Posterior cingulate gyrus (tissue), 11 donors: ENCODE data around the gene TCERG1.
"Not testable (repeated sequence)": the region's sequence is repeated elsewhere in the genome, so short reads cannot be mapped to it uniquely, and the experiment has no call there.

Source experiments
- DNase-seq, 10 donors: peaks; one replicate each; pipeline versions ENCODE4 v3.0.0 to v3.0.0-alpha.2; 2020 to 2021; ENCODE audit warnings: mixed read lengths in 3 of 10
- intact Hi-C: fragments of 100-400 bp; cut with DNase I; formaldehyde crosslinking; loops from one replicate; pipeline ENCODE4 v1.15.1; 2023

TCERG1 gene

DNA sequence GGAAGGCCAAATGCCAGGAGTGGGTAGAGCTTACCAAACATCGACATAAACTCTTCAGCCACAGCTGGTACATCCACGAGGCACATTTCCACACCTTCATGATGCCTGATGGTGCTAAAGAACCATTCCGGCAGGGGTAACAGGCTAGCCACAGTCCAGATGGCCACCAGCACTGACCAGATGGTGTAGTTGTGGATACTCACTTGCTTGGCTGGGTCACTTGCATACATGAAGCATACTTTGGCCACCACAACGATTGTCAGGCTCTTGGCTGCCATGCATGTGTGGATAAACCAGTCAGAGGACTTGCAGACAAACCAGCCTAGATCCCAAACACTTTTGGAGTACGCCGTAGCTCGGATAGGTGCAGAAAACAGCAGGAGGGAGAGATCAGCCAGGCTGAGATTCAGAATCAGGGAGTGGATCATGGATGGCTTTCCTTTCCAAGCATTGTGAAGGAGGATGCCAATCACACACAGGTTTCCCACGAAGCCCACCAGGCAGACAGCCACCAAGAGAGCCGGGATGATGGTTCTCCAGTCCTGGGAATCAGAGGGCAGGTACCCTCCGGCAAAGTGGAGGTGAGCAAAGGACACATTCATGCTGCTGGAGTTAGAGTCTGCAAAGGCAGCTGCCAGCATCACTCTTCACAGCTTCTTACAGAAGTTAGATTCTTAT, 68.5 kb downstream of the TCERG1 start:
- intact Hi-C loops = no loop called here
- peak in 7 of 10 donors; percentile 39 to 92 (median 59) for DNase-seq

DNA sequence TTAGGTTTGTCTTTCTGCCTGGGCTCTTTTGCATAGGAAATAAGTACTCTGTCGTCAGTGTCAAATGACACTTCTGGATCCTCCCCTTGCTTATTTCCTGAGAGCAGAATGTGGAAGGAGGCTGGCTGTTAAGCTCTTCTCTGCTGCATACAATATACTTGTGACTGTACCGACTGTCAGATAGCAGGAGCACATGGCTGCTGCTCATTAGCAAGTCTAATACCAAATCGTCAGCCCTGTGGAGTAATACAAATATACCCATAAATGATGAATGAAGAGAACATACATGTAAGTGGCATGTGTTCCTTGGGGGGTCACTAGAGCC, 69.0 kb downstream of the TCERG1 start, which contains the start of gene GPR151:
Gene GPR151, minus strand, starts transcription at position 40 of the 325 bp plus-strand sequence. CDS start 77 bp downstream, outside the sequence.
- no peak for DNase-seq
- intact Hi-C loops = no loop called here

DNA sequence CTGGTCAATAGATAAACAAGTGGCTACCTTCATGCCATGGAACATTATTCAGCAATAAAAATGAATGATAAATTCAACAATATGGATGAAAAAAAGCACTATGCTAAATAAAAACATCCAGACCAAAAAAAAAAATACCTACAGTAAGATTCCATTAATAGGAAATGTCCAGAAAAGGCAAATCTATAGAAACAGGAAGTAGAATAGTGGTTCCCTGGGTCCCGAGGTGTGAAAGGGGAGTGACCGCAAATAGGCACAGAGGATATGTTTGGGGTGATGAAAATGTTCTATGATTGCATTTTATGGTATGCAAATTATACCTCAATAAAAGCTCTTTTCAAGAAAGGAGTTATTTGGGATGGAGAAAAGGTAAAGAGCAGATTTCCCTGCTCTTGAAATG, 72.4 kb downstream of the TCERG1 start:
- DNase-seq = no peak
- intact Hi-C loops = no loop called here

DNA sequence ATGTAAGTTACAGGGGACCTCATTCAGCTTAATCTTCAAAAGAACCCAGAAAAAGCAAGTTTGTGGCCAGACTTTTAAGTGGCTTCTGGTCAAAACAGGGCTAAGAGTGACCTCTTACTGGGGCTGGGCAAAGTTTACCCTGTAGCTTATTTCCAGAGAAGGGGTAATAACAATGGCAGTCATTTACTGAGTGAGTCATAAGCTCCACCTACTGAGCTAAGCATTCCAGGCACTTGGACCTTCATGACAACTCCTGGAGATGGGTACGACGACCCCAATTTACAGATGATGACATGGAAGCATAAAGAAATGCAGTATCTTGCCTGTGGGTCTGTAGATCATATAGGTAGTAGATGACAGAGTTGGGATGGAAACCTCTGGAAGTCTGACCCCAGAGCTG, 73.6 kb downstream of the TCERG1 start:
- no peak for DNase-seq
- intact Hi-C loops = loop anchor here (10.0 kb wide), 1 partner anchor 56 kb away; no protein-coding TSS in a partner anchor

DNA sequence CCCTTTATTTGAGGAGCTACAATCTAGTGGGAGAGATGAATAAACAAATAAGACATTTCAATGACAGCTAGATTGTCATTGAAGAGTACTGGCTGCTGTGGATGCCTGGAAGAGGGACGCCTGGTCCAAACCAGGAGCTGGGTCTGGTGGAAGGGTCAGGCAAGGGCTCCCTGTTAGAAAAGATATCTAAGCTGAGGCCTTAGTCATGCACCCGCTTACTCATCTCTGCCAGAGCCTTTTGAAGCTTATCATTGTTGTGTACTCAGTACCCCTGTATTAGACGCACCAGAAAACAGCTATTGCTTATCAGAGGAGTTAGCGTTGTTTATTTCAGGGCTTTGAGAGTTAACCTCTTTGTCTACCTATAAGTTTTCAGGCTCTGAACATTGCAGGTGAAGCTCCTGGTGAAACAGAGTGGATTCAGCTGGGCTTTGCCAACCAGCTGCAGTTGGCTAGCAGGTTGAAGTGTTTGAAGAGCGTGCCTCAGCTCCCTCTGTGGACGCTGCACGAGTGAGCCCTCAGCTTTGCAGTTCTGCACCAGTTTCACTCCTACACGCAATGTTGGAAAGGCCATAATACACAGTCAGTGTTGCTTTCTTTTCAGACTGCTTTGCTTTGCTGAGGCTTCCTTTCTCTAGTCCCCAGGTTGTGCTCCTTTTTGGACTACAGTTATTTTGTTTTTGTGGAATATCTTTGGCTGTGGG, 74.4 kb downstream of the TCERG1 start:
- peak in 2 of 10 donors; percentile 18 to 81 for DNase-seq
- intact Hi-C loops = loop anchor here (10.0 kb wide), 1 partner anchor 57 kb away; no protein-coding TSS in a partner anchor

DNA sequence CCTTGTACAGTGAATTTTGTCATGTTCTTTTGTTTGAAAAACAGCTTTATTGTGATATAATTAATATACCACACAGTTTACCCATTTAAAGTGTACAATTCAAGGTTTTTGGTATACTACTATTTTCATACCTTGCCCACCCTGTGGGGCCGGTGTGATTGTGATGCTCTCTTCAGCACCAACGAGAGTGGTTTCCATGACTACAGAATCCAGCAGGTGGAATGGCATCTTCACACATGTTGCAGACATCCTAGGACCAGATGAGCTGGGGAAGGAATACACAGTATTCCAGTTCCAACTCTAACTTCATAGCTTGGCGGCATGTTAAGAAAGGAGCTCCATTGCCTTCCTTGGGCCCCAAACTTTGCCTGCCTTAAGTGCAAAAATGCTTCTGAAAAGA, 76.6 kb downstream of the TCERG1 start:
- intact Hi-C loops = loop anchor here (10.0 kb wide), 1 partner anchor 59 kb away; no protein-coding TSS in a partner anchor
- no peak for DNase-seq

DNA sequence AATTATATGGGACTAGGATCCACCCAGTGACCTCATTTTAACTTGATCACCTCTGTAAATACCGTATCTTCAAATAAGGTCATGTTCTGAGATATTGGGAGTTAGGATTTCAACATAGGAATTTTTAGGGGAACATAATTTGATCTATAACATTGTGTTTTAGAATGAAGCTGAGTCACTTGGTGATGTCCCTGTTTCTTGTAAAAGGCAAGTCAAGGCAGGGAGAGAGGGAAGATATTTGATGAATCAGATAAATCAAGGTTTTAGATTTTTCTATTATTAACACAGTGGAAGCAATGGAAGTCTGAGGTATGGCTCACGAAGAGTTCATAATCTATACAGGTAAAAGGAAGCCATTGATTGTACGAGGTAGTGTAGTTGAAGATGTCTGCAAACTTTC, 80.7 kb downstream of the TCERG1 start:
- intact Hi-C loops = loop anchor here (10.0 kb wide), 1 partner anchor 63 kb away; no protein-coding TSS in a partner anchor
- no peak for DNase-seq

DNA sequence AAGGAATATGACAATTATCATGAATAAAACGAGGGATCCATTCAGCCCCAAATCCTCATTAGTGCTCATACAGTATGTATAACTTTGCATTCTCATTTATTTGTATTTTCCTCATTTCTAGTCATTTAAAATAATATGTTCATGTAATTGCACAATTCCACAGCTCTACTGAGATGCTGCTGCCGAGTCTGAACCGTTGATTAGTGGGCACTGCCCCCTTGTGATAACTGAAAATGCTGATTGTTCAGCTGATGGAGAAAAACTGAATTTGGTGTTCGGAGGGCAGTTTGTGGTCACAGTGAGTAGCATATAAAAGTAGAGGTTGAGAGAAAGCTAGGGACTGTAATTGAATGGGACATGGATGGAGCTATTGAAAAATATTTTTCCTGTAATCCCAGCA, 81.1 kb downstream of the TCERG1 start:
- intact Hi-C loops = loop anchor here (10.0 kb wide), 1 partner anchor 63 kb away; no protein-coding TSS in a partner anchor
- no peak for DNase-seq

DNA sequence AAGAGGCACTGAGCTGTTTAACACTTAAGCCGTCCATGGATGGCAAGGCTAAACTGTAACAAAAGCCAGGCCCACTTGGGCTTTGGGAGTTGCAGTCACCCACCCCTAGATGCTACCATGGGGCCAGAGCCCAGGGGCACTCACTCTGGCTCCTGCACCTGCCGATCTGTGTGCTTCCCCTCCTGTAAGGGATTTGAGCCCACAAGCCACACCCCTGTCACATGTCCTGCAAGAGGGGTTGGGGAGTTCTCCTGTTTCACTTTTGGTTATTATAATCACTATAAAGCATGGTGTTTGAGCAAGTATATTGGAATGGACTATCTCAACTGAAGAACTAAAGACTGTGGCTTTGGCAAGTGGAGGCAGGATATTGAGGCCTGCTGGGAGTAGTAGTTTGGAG, 82.9 kb downstream of the TCERG1 start:
- DNase-seq = no peak
- intact Hi-C loops = loop anchor here (10.0 kb wide), 1 partner anchor 65 kb away; no protein-coding TSS in a partner anchor

DNA sequence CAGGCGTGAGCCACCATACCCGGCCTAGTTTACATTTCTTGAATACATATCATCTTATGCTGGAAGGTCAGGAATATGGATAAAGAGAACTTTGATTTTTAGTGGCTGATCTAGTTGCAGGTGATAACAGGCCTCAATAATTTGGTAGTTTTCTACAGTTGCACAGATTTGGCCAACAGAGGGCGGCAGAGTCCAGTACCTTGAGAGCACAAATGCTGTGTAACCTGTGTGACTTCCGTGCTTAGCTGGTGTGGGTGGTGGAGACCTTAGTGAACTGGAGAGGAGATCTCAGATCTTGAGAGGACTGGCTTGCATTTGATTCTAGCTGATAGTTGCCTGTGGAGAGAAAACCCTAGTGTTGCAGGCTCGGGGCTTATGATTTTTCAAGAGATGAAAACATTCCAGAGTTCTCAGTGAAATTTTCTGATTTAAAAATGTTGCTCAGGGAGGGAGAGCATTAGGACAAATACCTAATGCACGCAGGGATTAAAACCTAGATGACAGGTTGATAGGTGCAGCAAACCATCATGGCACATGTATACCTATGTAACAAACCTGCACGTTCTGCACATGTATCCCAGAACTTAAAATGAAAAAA, 86.2 kb downstream of the TCERG1 start:
- intact Hi-C loops = loop anchor here (2.0 kb wide), 2 partner anchors 655 to 835 kb away; no protein-coding TSS in a partner anchor
- peak in 9 of 10 donors; percentile 44 to 95 (median 73) for DNase-seq

DNA sequence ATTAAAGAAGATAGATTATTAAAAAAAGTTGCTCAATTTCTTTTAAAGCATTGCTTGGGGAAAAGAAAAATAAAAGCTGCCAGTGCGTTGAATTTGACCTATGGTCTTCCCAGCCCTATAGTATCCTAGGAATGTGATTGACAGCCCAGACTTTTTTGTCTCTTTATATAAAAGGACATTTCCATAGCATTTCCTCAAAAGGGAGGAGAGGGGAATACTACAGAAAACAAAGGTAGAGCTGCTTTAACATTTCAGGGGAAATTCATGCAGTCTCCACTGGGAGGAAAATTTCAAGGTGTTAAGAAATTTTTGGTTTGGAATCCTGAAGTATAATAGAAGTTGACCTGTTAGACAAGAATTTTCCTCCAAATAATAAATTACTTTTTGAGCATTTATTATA, 86.7 kb downstream of the TCERG1 start:
- intact Hi-C loops = loop anchor here (2.0 kb wide), 2 partner anchors 655 to 835 kb away; no protein-coding TSS in a partner anchor
- no peak for DNase-seq

DNA sequence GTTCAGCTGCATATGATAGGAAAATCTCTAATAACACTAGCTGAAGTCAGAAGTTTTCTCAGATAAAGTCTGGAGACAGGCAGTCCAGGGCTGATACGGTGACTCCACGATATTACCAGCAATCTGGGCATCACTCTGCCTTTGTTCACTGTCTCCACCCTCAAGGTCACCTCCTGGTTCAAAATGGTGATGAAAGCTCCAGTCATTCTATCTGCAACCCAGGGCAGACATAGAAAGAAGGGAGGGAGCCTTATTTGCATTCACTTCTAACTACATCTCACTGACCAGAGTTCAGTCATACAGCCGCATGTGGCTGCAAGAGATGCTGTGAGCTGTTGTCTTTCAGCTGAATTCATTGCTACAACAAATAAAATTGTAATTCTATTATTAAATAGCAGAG, 91.3 kb downstream of the TCERG1 start:
- intact Hi-C loops = no loop called here
- DNase-seq = no peak

DNA sequence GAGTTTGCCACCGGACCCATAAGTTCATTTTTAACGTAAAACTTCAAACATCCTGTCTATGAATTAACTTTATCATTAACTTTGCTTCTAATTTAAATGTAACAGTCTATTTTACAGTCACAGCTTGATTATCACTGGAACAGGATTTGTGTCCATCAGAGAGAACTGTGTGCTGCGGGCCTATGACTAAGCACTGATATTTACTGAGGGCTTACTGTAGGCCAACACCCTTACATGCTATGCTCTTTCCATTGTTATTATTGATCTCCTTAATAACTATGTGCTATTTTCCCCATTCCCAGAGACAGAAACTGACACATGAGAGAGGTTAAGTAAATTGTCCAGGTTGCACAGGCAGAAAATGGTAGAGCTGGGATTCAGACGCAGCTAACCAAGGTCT, 92.8 kb downstream of the TCERG1 start:
- no peak for DNase-seq
- intact Hi-C loops = no loop called here

DNA sequence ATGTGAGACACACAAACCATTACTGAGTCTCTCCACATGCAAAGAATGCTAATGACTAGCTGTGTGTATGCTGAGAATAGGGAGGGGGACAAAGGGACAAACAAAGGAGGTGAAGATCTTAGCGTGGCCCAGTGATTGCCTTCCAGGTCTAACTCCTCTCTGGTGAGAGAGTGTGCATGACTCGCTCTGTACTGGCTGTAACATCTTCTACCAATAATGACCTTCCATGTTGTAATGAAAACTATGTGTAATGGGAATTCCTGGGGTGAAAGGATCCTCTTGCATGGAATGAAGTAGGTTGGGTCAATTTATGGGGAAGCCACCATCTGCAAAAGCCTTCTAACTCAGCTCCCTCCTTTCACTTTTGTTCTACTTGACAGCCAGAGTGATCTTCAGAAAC, 93.3 kb downstream of the TCERG1 start:
- DNase-seq = no peak
- intact Hi-C loops = no loop called here

DNA sequence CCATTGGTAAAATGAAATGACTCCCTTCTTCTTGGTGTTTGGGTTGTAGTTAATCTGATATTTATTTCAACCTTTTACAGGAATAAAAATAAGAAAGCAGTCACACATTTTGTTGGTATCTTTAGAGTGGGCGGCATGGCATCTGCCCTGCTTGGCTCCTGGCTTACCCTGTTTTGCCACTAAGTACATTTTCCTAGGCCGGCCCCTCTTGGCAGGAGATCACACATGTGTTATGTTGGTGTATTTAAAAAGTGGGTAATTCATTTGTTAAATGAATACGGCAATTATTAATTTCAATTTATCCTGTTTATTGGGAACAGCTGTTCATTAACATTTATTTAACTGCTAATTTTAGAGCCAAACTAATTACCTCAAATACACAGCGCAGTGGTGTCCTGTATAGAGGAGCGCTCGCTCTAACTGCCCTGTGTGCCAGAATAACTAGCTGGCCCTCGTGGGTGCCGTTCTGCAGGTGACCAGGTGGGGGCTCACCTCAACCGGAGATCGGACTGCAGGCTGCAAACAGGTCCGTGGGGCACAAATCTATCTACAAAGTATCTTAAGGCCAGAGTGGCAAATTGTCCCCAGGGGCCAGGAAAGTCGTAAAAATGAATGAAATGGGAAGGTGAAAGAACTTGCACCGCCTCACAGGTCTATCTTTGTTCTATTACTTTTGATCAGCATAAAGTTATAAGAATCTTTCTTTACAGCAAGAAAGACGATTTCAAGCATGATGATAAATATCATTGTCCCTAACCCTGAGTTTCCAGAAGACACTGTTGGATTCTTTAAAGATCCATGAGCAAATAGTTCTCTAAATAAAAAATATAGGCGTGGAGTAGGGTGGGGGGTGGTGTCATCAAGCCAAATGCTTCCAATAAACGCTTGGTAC, 95.1 kb downstream of the TCERG1 start:
- peak; percentile 65 to 97 (median 82) for DNase-seq
- intact Hi-C loops = no loop called here

DNA sequence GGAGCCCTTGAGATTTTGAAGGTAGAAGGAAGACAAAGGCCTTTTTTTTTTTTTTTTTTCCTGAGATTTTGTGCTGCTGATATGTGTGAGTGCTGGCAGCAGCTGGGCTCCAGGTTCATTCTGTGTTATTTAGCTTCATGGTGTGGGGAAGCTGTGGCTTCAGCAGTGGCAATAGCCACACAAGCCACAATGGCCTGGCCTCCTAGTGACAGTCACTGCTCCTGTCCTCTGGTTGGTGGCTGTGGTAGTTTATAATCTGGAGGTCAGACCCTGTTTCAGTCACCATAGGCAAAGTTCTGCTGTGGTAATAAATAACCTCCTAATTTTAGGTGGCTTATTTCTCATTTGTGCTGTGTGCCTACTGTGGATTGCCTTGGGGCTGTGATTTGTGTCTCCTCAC, 97.1 kb downstream of the TCERG1 start:
- no peak for DNase-seq
- intact Hi-C loops = no loop called here

DNA sequence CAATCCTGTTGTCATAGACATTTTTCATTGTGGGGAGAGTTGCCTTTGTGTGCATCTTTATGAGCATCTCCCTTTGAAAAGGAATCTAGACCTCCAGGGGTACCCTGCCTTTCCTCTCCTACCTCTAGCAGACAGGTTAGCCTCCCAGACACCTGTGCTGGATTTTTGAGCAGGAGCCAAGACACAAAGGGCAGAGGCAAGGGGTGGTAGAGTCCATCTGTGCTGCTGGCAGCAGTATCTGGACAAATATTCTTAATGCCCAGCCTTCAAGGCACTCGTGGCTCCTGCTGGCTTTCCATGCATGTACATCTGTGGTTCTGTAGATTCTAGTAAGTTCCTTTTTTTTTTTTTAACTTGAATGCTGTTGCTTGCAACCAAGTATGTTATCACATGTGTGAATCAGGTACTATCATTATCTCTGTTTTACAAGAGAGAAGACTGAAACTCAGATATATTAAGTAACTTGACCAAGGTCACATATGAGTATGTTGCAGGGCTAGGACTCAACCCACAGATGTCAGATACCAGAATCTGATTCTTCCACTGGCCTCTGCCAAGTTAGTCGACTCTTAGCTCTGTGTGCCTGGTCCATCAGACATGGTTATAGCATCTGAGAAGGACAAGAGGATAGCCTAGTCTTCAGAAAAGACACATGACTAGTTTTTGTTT, 101.8 kb downstream of the TCERG1 start:
- intact Hi-C loops = no loop called here
- no peak for DNase-seq

DNA sequence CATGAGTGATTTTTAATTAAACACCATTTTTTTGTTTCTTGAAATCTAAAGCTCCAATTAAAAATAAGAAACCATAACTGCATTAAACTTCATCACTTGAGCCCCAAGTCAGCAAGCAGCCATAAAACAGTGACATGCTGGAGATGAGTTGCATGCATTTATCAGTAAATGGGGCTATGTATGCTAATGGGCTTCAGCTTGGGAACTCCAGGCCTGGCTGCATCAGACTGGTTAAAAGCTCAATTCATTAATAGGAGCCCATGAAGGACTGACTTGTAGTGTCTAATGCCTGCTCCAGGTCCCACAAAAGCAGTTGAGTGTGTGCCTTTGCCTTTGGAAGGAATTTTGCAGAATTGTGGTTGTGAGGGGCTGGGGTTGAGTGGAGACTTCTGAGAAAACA, 102.5 kb downstream of the TCERG1 start:
- no peak for DNase-seq
- intact Hi-C loops = no loop called here

DNA sequence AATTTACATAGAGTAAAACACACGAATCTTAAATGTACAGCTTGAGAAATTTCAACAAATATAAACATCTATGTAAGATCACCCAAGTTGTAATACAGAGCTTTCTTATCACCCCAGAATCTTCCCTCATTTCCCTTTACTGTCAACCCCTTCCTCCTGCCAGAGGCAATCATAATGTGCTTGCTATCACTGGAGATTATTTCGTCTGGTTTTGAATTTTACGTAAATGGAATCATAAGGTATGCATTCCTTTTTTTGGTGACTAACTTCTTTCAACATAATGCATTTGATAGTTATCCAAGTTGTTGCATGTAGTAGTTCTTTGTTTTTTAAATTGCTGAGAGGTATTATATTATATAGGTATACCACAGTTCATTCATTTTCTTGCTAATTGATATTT, 106.3 kb downstream of the TCERG1 start:
- intact Hi-C loops = no loop called here
- DNase-seq = no peak

DNA sequence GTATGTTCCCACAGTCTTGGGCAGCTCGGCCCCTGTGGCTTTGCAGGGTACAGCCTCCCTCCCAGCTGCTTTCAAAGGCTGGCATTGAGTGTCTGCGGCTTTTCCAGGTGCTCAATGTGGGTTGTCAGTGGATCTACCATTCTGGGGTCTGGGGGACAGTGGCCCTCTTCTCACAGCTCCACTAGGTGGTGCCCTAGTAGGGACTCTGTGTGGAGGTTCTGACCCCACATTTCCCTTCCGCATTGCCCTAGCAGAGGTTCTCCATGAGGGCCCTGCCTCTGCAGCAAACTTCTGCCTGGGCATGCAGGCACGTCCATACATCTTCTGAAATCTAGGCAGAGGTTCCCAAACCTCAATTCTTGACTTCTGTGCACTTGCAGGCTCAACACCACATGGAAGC, 109.8 kb downstream of the TCERG1 start:
- DNase-seq, intact Hi-C loops: not testable (repeated sequence)
